H1 (cell line): Measurements from ENCODE around the gene HLA-G. TPM values are rescaled to one million over a fixed set of nuclear protein-coding genes. Genes with fewer than 3 reads are reported as not detected.
A peak's percentile ranks its signal among the peaks of the same experiment; 100 is the strongest.

Experiments used
- ATF3 ChIP-seq: IDR thresholded peaks from 2 replicates; pipeline ENCODE4 v1.6.1; 2011; ENCODE audit warnings: low read depth, mild to moderate bottlenecking, low read length; ENCODE audit not compliant: insufficient read depth
- CHD7 ChIP-seq: fragments of 300-600 bp; sonication (generic); IDR thresholded peaks from 2 replicates; pipeline ENCODE4 v1.7.1; 2012; ENCODE audit warnings: low read length, moderate library complexity, mild to moderate bottlenecking, inconsistent platforms; ENCODE audit not compliant: insufficient replicate concordance
- FOSL1 ChIP-seq: IDR thresholded peaks from 2 replicates; pipeline ENCODE4 v1.6.1; 2011; ENCODE audit warnings: mild to moderate bottlenecking, low read depth, low read length, moderate library complexity; ENCODE audit not compliant: insufficient read depth
- HDAC2 ChIP-seq, 2 experiments: fragments of 300-600 bp in 1 of 2; sonication (generic) in 1 of 2; IDR thresholded peaks; 2 replicates each; pipeline ENCODE4 v1.6.1; 2011 to 2012; ENCODE audit warnings: low read depth in 2 of 2, low read length in 2 of 2, mild to moderate bottlenecking in 2 of 2, moderate library complexity in 2 of 2, borderline replicate concordance in 1 of 2, inconsistent platforms in 1 of 2
- JUND ChIP-seq: IDR thresholded peaks from 2 replicates; pipeline ENCODE4 v1.6.1; 2011; ENCODE audit warnings: mild to moderate bottlenecking, improper control_type of control experiment, low read length
- MAX ChIP-seq: IDR thresholded peaks from 2 replicates; pipeline ENCODE4 v1.6.1; 2012; ENCODE audit warnings: inconsistent platforms
- TEAD4 ChIP-seq: IDR thresholded peaks from 2 replicates; pipeline ENCODE4 v1.6.1; 2012; ENCODE audit warnings: low read depth, low read length, inconsistent platforms, mixed read lengths
- polyA plus RNA-seq, 7 experiments: library from polyadenylated mRNA; depleted of rRNA in 3 of 7; stranded (reverse) in 5 of 7; unstranded in 2 of 7; fragments of >200 nt in 5 of 7; fragments of 200-250 nt in 2 of 7; gene quantifications; 1 replicate in 5 of 7; 2 replicates in 1 of 7; 4 replicates in 1 of 7; pipeline versions ENCODE4 v1.2.1 to v1.2.3, GENCODE V29; 2011 to 2013; ENCODE audit warnings: missing spikeins in 2 of 7, mixed read lengths in 2 of 7
- total RNA-seq: library from RNA; stranded (reverse); fragmentation: NEBNext Ultra II Directional; extraction: Animal tissue kit (Norgen Biotek cat#: 25700); gene quantifications from 2 replicates; pipeline ENCODE4 v1.2.1, GENCODE V29; 2021

Gene HLA-G
- total and polyA plus RNA-seq, 2 of the 8 experiments (the other 6 are each of a cell fraction or from before 2014, with no cell fraction given), result 3.2 to 4.8 TPM

- TF ChIP-seq ATF3, result no peak
- TF ChIP-seq JUND, result peak; percentile 32; the same call in 1 of the 2 replicates
- no peak for TF ChIP-seq CHD7
- TF ChIP-seq HDAC2 (IDR thresholded peaks at IDR 0.05; ENCODE audit: borderline replicate concordance in 1 of 2, low read depth in 2 of 2, low read length in 2 of 2), result no peak
- TF ChIP-seq FOSL1, result no peak
- TF ChIP-seq MAX, result peak; percentile 47
- peak; percentile 30; the same call in 1 of the 2 replicates for TF ChIP-seq TEAD4
These were observed 20.4 kb downstream of the HLA-G start (continued) for GRCh38 chr6:29847871-29848630.
